PFSK-1 (cell line): Measurements from ENCODE around the gene UBR4.

Source experiments
- FOXP2 ChIP-seq: optimal IDR thresholded peaks from 2 replicates; pipeline ENCODE3; 2011; ENCODE audit warnings: borderline replicate concordance, control low read depth, inconsistent platforms; ENCODE audit not compliant: insufficient read depth; ENCODE audit errors: extremely low read length, extremely low read depth
- POLR2AphosphoS5 ChIP-seq: IDR thresholded peaks from 2 replicates; pipeline ENCODE4 v1.6.1; 2012; ENCODE audit warnings: low read depth, mild to moderate bottlenecking, control low read depth, low read length, moderate library complexity
- SIN3A ChIP-seq: IDR thresholded peaks from 2 replicates; pipeline ENCODE4 v1.6.1; 2012; ENCODE audit warnings: mild to moderate bottlenecking, low read length, moderate library complexity, borderline replicate concordance; ENCODE audit not compliant: insufficient read depth
- TAF1 ChIP-seq: IDR thresholded peaks from 2 replicates; pipeline ENCODE4 v1.6.1; 2012; ENCODE audit warnings: low read length, control low read depth, borderline replicate concordance; ENCODE audit not compliant: insufficient read depth
- TF ChIP-seq, protein P1 (sequence below), 2 experiments: IDR thresholded peaks; 2 replicates each; pipeline versions ENCODE4 v1.6.1 to v1.8.0; 2011 to 2012; ENCODE audit warnings: low read depth in 2 of 2, low read length in 2 of 2, control low read depth in 1 of 2, inconsistent platforms in 1 of 2, mild to moderate bottlenecking in 1 of 2, moderate library complexity in 1 of 2; ENCODE audit not compliant: insufficient read depth in 1 of 2

UBR4 gene

DNA sequence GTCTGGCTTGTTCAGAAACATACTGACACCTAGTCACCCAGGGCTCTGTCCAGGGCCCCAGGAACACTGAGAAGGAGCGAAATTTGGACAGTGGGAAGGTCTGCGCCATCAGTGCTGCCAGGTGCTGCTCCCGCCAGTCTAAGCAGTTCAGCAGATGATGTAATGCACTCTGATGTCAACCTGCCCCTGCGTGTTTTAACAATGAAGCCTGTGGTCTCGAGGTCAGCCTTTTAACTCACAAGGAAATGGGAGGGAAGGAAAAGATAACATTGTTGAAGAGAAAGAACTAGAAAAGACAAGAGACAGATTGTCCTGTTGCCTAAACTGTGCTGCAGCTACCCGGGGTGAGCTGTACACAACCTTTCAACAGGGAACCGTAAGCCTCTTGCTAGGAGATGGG is 127.0 kb downstream of the UBR4 start:
- TF ChIP-seq, protein P1, sequence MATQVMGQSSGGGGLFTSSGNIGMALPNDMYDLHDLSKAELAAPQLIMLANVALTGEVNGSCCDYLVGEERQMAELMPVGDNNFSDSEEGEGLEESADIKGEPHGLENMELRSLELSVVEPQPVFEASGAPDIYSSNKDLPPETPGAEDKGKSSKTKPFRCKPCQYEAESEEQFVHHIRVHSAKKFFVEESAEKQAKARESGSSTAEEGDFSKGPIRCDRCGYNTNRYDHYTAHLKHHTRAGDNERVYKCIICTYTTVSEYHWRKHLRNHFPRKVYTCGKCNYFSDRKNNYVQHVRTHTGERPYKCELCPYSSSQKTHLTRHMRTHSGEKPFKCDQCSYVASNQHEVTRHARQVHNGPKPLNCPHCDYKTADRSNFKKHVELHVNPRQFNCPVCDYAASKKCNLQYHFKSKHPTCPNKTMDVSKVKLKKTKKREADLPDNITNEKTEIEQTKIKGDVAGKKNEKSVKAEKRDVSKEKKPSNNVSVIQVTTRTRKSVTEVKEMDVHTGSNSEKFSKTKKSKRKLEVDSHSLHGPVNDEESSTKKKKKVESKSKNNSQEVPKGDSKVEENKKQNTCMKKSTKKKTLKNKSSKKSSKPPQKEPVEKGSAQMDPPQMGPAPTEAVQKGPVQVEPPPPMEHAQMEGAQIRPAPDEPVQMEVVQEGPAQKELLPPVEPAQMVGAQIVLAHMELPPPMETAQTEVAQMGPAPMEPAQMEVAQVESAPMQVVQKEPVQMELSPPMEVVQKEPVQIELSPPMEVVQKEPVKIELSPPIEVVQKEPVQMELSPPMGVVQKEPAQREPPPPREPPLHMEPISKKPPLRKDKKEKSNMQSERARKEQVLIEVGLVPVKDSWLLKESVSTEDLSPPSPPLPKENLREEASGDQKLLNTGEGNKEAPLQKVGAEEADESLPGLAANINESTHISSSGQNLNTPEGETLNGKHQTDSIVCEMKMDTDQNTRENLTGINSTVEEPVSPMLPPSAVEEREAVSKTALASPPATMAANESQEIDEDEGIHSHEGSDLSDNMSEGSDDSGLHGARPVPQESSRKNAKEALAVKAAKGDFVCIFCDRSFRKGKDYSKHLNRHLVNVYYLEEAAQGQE (IDR thresholded peaks at IDR 0.05; ENCODE audit: insufficient read depth in 1 of 2, low read depth in 2 of 2, low read length in 2 of 2) = no peak
- TF ChIP-seq FOXP2 = no peak
- TF ChIP-seq TAF1 = no peak
- no peak for TF ChIP-seq SIN3A
- TF ChIP-seq POLR2AphosphoS5 = no peak

DNA sequence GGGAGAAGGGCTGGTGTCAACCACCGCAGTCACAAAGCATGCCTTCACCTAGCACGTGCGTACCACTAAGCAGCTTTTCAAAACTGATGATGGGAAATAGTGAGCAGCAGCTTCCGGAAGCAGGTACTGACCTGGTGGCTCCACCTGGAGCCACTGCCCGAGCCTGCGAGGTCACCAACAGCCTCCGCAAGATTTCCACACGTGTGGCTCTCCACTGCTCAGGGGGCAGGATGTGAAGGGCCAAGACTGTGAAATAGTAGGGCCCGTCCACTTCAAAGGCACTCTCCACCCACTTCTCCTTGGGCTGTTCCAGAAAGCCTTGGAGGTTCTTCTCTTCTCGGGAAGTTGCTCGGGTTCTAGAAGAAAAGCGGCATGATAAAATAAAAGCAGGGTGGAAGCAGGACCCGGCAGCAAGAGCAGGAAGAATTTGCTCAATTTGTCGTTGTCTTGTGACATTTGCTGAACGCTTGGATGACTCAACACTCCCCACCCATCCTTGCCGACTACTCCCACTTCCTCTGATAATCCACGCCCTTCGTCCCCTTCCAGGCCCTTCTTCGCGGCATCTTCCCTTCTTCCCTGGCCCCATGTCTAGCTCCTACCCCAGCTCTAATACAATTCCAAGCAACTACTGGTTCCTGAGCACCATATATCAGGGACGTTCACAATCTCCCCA is 128.7 kb downstream of the UBR4 start:
- TF ChIP-seq SIN3A (no peak), TAF1 (no peak), FOXP2 (no peak), POLR2AphosphoS5 (no peak)
- TF ChIP-seq, protein P1 (IDR thresholded peaks at IDR 0.05; ENCODE audit: insufficient read depth in 1 of 2, low read depth in 2 of 2, low read length in 2 of 2) = no peak

DNA sequence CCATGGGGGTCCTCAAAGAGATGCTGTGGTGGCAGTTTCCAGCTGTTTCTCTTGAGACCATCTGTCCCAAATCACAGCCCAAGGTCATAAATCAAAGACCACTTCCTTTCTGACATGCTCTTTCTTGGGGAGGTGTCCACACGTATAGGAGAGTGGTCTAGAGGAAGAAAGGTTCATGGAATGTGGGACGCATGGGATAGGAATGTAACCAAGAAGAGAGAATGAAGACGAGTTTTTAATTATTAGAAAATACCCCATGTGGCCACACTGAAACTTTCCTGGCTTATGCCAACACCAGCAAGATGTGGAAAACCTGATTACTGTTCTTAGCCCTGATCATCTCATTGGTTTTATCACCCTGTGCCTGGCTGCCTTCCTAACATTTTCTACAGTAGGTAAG is 129.3 kb downstream of the UBR4 start:
- TF ChIP-seq SIN3A = no peak
- TF ChIP-seq POLR2AphosphoS5 = no peak
- TF ChIP-seq FOXP2 = no peak
- TF ChIP-seq, protein P1 (IDR thresholded peaks at IDR 0.05; ENCODE audit: insufficient read depth in 1 of 2, low read depth in 2 of 2, low read length in 2 of 2) = no peak
- no peak for TF ChIP-seq TAF1

DNA sequence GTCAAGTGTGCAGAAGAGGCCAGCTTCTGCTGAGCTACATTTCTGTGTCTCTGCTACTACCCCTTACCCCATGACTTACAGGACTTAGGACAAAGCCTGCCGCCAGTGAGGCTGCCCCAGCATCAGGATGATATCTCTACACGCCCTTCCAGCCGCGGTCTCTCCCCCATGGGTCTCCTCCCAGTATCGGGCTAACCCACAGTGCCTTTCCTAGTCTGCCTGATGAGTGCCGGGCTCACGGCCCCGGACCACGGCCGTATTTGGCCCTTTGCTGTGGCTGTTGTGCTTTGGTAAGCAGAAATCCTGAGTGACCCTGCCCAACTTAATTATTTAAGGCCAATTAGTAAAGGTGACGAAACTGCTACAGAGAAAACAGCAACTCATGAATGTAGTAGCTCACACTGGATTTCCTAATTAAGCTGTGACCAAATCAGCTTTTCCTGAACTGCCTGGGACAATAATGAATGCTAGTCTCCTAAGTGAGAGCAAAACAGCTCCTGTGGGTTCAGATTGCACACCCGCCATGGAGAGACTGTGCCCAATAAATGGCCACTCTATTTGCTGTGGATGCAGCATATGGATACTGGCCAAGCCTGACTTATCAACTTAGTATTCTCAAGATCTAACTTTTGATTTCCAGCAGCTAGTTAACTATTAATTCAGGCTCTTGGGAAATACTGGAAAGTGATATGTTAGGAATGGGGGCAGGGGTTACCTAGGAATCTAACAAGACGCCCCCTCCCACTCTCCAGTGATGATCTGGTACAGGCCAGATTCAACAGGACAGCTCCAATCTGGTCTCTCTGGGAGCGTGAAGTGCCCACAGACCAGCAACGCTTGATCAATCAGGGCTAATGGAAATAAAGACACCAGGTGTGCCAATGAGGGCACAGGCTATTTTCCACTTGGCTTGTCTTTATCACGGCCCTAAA is 130.3 kb downstream of the UBR4 start:
- TF ChIP-seq FOXP2 = no peak
- no peak for TF ChIP-seq POLR2AphosphoS5
- TF ChIP-seq, protein P1 (IDR thresholded peaks at IDR 0.05; ENCODE audit: insufficient read depth in 1 of 2, low read depth in 2 of 2, low read length in 2 of 2) = no peak
- TF ChIP-seq TAF1 = no peak
- no peak for TF ChIP-seq SIN3A
